PFSK-1 (cell line): ENCODE results near the gene TIMM21.

Experiments
- FOXP2 ChIP-seq: optimal IDR thresholded peaks from 2 replicates; pipeline ENCODE3; 2011; ENCODE audit warnings: borderline replicate concordance, control low read depth, inconsistent platforms; ENCODE audit not compliant: insufficient read depth; ENCODE audit errors: extremely low read length, extremely low read depth
- POLR2AphosphoS5 ChIP-seq: IDR thresholded peaks from 2 replicates; pipeline ENCODE4 v1.6.1; 2012; ENCODE audit warnings: low read depth, mild to moderate bottlenecking, control low read depth, low read length, moderate library complexity
- SIN3A ChIP-seq: IDR thresholded peaks from 2 replicates; pipeline ENCODE4 v1.6.1; 2012; ENCODE audit warnings: mild to moderate bottlenecking, low read length, moderate library complexity, borderline replicate concordance; ENCODE audit not compliant: insufficient read depth
- TAF1 ChIP-seq: IDR thresholded peaks from 2 replicates; pipeline ENCODE4 v1.6.1; 2012; ENCODE audit warnings: low read length, control low read depth, borderline replicate concordance; ENCODE audit not compliant: insufficient read depth
- TF ChIP-seq, protein P1 (sequence below), 2 experiments: IDR thresholded peaks; 2 replicates each; pipeline versions ENCODE4 v1.6.1 to v1.8.0; 2011 to 2012; ENCODE audit warnings: low read depth in 2 of 2, low read length in 2 of 2, control low read depth in 1 of 2, inconsistent platforms in 1 of 2, mild to moderate bottlenecking in 1 of 2, moderate library complexity in 1 of 2; ENCODE audit not compliant: insufficient read depth in 1 of 2

TIMM21 gene

DNA sequence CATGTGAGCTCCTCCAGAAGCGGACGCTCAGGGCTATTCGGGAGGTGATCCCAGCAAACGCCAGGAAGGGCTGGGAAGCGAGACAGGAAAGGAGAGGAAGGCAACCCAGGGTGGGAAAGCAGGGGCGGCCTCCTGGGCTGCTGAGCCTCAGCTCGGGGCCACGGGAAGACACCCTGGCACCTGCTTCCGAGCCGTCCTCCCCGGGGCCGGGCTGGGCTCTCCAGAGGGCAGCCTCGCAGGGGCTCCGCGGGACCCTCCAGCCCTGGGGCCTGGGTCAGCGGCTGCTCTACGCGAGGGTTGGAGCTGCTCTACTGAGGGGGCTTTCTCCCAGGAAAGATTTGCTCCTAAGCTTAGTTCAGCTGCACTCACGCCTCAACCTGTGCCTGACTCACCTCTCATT is 34.0 kb downstream of the TIMM21 start:
- TF ChIP-seq SIN3A (no peak), POLR2AphosphoS5 (no peak), TAF1 (no peak), FOXP2 (no peak)
- TF ChIP-seq, protein P1, sequence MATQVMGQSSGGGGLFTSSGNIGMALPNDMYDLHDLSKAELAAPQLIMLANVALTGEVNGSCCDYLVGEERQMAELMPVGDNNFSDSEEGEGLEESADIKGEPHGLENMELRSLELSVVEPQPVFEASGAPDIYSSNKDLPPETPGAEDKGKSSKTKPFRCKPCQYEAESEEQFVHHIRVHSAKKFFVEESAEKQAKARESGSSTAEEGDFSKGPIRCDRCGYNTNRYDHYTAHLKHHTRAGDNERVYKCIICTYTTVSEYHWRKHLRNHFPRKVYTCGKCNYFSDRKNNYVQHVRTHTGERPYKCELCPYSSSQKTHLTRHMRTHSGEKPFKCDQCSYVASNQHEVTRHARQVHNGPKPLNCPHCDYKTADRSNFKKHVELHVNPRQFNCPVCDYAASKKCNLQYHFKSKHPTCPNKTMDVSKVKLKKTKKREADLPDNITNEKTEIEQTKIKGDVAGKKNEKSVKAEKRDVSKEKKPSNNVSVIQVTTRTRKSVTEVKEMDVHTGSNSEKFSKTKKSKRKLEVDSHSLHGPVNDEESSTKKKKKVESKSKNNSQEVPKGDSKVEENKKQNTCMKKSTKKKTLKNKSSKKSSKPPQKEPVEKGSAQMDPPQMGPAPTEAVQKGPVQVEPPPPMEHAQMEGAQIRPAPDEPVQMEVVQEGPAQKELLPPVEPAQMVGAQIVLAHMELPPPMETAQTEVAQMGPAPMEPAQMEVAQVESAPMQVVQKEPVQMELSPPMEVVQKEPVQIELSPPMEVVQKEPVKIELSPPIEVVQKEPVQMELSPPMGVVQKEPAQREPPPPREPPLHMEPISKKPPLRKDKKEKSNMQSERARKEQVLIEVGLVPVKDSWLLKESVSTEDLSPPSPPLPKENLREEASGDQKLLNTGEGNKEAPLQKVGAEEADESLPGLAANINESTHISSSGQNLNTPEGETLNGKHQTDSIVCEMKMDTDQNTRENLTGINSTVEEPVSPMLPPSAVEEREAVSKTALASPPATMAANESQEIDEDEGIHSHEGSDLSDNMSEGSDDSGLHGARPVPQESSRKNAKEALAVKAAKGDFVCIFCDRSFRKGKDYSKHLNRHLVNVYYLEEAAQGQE (IDR thresholded peaks at IDR 0.05; ENCODE audit: insufficient read depth in 1 of 2, low read depth in 2 of 2, low read length in 2 of 2): no peak

- no peak for TF ChIP-seq POLR2AphosphoS5
- no peak for TF ChIP-seq FOXP2
- TF ChIP-seq SIN3A: no peak
- TF ChIP-seq TAF1: no peak
- TF ChIP-seq, protein P1 (IDR thresholded peaks at IDR 0.05; ENCODE audit: insufficient read depth in 1 of 2, low read depth in 2 of 2, low read length in 2 of 2): no peak
These were observed 34.8 kb downstream of the TIMM21 start for GRCh38 chr18:74183130-74183529.

GRCh38 chr18:74184875-74185274 is 36.6 kb downstream of the TIMM21 start:
- TF ChIP-seq POLR2AphosphoS5 (no peak), SIN3A (no peak)

DNA sequence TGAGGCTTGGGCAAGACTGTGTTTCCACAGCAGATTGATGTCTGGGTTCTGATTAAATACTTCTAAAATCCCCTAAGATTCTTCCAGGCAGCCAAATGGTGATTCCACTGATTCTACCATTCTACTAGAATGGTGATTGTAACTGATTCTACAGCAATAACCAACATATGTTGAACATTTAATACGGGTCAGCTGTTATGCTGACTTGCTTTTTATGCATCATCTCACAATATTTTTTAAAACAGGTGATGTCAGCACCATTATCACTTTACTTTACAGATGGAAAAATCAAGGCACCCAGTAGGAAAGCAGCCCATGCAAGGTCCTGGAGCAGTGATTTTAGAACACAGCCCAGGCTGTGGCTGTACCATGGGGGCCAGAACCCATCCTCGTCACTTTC is 37.5 kb downstream of the TIMM21 start:
- TF ChIP-seq, protein P1 (IDR thresholded peaks at IDR 0.05; ENCODE audit: insufficient read depth in 1 of 2, low read depth in 2 of 2, low read length in 2 of 2): no peak
- no peak for TF ChIP-seq FOXP2
- TF ChIP-seq POLR2AphosphoS5: no peak
- TF ChIP-seq SIN3A: no peak
- no peak for TF ChIP-seq TAF1

GRCh38 chr18:74186661-74187060 is 38.3 kb downstream of the TIMM21 start:
- no peak for TF ChIP-seq POLR2AphosphoS5
- TF ChIP-seq, protein P1 (IDR thresholded peaks at IDR 0.05; ENCODE audit: insufficient read depth in 1 of 2, low read depth in 2 of 2, low read length in 2 of 2): no peak
- no peak for TF ChIP-seq TAF1
- no peak for TF ChIP-seq SIN3A
- no peak for TF ChIP-seq FOXP2

DNA sequence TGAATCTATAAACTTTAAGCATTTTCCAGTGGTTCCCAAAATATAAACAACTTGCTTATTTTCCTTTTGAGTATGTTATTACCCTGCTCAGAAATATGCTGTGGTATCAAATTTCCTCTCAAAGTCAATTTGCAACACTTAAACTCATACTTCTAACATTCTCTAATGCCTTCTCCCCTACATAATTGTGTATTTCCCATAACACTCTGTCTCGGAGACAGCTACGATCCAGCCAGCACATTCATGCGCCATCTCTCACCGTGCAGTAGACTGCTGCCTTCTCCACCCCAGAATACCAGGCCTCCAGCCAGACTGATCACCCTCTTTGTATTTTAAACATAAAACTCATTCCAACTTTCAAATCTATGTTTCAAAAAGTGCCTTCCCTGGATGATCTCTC is 41.8 kb downstream of the TIMM21 start:
- TF ChIP-seq, protein P1 (IDR thresholded peaks at IDR 0.05; ENCODE audit: insufficient read depth in 1 of 2, low read depth in 2 of 2, low read length in 2 of 2): no peak
- TF ChIP-seq FOXP2 (no peak), POLR2AphosphoS5 (no peak), TAF1 (no peak), SIN3A (no peak)
